ENCODE results near the gene NDUFAF8. TPM values are rescaled to one million over a fixed set of nuclear protein-coding genes. Genes with fewer than 3 reads are reported as not detected.

NDUFAF8 gene
- total RNA-seq, 2 experiments from 2014 or later = 72.3 to 75.4 TPM

- POLR2A ChIA-PET = interaction anchor here (0.7 to 1.2 kb wide), 2 partner anchors 36 to 226 kb away, joined by 3 read pairs; no protein-coding TSS in a partner anchor
- H3K9me3 Mint-ChIP-seq = no peaks in the 10 kb centered on the region
- TF ChIP-seq, protein P1, sequence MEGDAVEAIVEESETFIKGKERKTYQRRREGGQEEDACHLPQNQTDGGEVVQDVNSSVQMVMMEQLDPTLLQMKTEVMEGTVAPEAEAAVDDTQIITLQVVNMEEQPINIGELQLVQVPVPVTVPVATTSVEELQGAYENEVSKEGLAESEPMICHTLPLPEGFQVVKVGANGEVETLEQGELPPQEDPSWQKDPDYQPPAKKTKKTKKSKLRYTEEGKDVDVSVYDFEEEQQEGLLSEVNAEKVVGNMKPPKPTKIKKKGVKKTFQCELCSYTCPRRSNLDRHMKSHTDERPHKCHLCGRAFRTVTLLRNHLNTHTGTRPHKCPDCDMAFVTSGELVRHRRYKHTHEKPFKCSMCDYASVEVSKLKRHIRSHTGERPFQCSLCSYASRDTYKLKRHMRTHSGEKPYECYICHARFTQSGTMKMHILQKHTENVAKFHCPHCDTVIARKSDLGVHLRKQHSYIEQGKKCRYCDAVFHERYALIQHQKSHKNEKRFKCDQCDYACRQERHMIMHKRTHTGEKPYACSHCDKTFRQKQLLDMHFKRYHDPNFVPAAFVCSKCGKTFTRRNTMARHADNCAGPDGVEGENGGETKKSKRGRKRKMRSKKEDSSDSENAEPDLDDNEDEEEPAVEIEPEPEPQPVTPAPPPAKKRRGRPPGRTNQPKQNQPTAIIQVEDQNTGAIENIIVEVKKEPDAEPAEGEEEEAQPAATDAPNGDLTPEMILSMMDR (IDR thresholded peaks at IDR 0.05) = no peak
- DNase-seq (no peak), ATAC-seq (no peak)
- H3K27ac Mint-ChIP-seq = peak overlapping the region; percentile 66
- CTCF ChIA-PET = interaction anchor here (1.5 to 3.4 kb wide), 3 partner anchors 8 to 197 kb away, joined by 6 to 11 read pairs (median 9); partner anchors contain the start of gene SLC38A10
- no peak overlapping the region for H3K4me3 Mint-ChIP-seq
- H3K36me3 Mint-ChIP-seq (ENCODE audit: low read depth) = peaks cover 21% of the 10 kb centered on the region
- no peaks in the 10 kb centered on the region for H3K27me3 Mint-ChIP-seq
- intact Hi-C loops (cut with micrococcal nuclease) = no loop called here
- peaks cover 37% of the 10 kb centered on the region for H3K4me1 Mint-ChIP-seq (ENCODE audit: low read depth)
These were observed 48.8 kb downstream of the NDUFAF8 start for GRCh38 chr17:81287741-81288430.

- Mint-ChIP-seq H3K9me3 (no peaks in the 10 kb centered on the region), H3K36me3 (ENCODE audit: low read depth) (peaks cover 22% of the 10 kb centered on the region), H3K27ac (no peak overlapping the region), H3K4me3 (no peak overlapping the region), H3K4me1 (ENCODE audit: low read depth) (peaks cover 42% of the 10 kb centered on the region), H3K27me3 (no peaks in the 10 kb centered on the region)
- DNase-seq = no peak
- TF ChIP-seq, protein P1 (IDR thresholded peaks at IDR 0.05) = no peak
- CTCF ChIA-PET = interaction anchor here (2.1 kb wide), 1 partner anchor 196 kb away, joined by 9 read pairs; no protein-coding TSS in a partner anchor
- intact Hi-C loops (cut with micrococcal nuclease) = no loop called here
- POLR2A ChIA-PET = interaction anchor here (1.0 to 1.2 kb wide), 2 partner anchors 36 to 226 kb away, joined by 3 read pairs; no protein-coding TSS in a partner anchor
- ATAC-seq = no peak
These were observed 49.6 kb downstream of the NDUFAF8 start for GRCh38 chr17:81288715-81289114.

- POLR2A ChIA-PET = interaction anchor here (1.0 kb wide), 1 partner anchor 37 kb away, joined by 3 read pairs; no protein-coding TSS in a partner anchor
- peaks cover 45% of the 10 kb centered on the region for H3K4me1 Mint-ChIP-seq (ENCODE audit: low read depth)
- H3K27ac Mint-ChIP-seq = no peak overlapping the region
- CTCF ChIA-PET = interaction anchor here (1.2 to 4.4 kb wide), 2 partner anchors 166 to 194 kb away, joined by 3 to 47 read pairs; no protein-coding TSS in a partner anchor
- H3K9me3 Mint-ChIP-seq = no peaks in the 10 kb centered on the region
- intact Hi-C loops (cut with micrococcal nuclease) = loop anchor here (10.0 kb wide), 1 partner anchor 195 kb away; no protein-coding TSS in a partner anchor
- peaks cover 24% of the 10 kb centered on the region for H3K36me3 Mint-ChIP-seq (ENCODE audit: low read depth)
- no peaks in the 10 kb centered on the region for H3K27me3 Mint-ChIP-seq
- TF ChIP-seq, protein P1 (IDR thresholded peaks at IDR 0.05) = no peak
- ATAC-seq (no peak), DNase-seq (no peak)
- H3K4me3 Mint-ChIP-seq = no peak overlapping the region
These were observed 50.5 kb downstream of the NDUFAF8 start for GRCh38 chr17:81289627-81290026.

DNA sequence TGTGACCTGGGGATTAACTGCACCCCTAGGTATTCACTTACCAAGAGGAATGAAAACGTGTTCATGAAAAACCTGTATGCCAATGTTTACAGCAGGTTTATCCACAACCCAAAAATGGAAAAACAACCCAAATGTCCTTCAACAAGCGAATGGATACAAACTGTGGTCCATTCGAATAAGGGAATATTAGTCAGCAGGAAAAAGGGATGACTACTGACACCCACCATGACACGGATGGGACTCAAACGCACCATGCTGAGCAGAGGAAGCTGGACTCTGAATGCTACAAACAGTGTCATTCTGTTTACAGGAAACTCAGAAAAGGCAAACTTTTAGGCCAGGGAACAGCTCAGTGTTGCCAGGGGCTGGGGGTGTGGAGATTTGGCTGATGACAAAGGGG is 51.1 kb downstream of the NDUFAF8 start:
- TF ChIP-seq, protein P1 (IDR thresholded peaks at IDR 0.05) = no peak
- no peak for ATAC-seq
- peaks cover 19% of the 10 kb centered on the region for H3K36me3 Mint-ChIP-seq (ENCODE audit: low read depth)
- no peak overlapping the region for H3K27ac Mint-ChIP-seq
- peaks cover 41% of the 10 kb centered on the region for H3K4me1 Mint-ChIP-seq (ENCODE audit: low read depth)
- H3K9me3 Mint-ChIP-seq = no peaks in the 10 kb centered on the region
- intact Hi-C loops (cut with micrococcal nuclease) = loop anchor here (10.0 kb wide), 1 partner anchor 195 kb away; no protein-coding TSS in a partner anchor
- CTCF ChIA-PET = interaction anchor here (0.8 to 4.4 kb wide), 3 partner anchors 165 to 311 kb away, joined by 3 to 47 read pairs (median 3); no protein-coding TSS in a partner anchor
- no peak for DNase-seq
- POLR2A ChIA-PET = no interaction called here
- no peaks in the 10 kb centered on the region for H3K27me3 Mint-ChIP-seq
- H3K4me3 Mint-ChIP-seq = no peak overlapping the region

Other genes starting within 250 kb of the NDUFAF8 start
- 10 to 100 TPM; 13.9 to 16.7 TPM for gene CHMP6, start 247.5 kb upstream of the NDUFAF8 start, total RNA-seq
- gene BAIAP2, start 204.2 kb upstream of the NDUFAF8 start, total RNA-seq = 1 to 10 TPM; 5.9 to 6.3 TPM
- not detected for gene PVALEF, start 73.8 kb upstream of the NDUFAF8 start, total RNA-seq
- gene AATK, start 73.1 kb upstream of the NDUFAF8 start, total RNA-seq = under 1 TPM; 0.63 to 0.98 TPM
- gene CEP131, start 16.4 kb upstream of the NDUFAF8 start, total RNA-seq = 10 to 100 TPM in 1 of 2 experiments, 1 to 10 TPM in 1; 7.9 to 10.9 TPM
- gene TEPSIN, start 263 bp upstream of the NDUFAF8 start, total RNA-seq = 10 to 100 TPM; 28.2 to 32.2 TPM
- gene SLC38A10, start 56.0 kb downstream of the NDUFAF8 start, total RNA-seq = 10 to 100 TPM; 42.7 to 45.4 TPM
- under 1 TPM; 0.40 to 0.65 TPM for gene BAHCC1, start 156.1 kb downstream of the NDUFAF8 start, total RNA-seq